Adipocyte (in vitro differentiated cells): ENCODE measurements around the gene SZT2.
"Not testable (repeated sequence)": the region's sequence is repeated elsewhere in the genome, so short reads cannot be mapped to it uniquely, and the experiment has no call there.

ENCODE experiments used
- DNase-seq: peaks from one replicate; pipeline ENCODE4 v3.0.0-alpha.2; 2015; ENCODE audit warnings: low read depth
- H3K27me3 ChIP-seq: replicated peaks from 2 replicates; pipeline ENCODE4 v1.7.0; 2013; ENCODE audit warnings: mild to moderate bottlenecking, low read length, moderate library complexity; ENCODE audit not compliant: control insufficient read depth, insufficient read depth
- H3K36me3 ChIP-seq: 2 replicates; pipeline ENCODE4 v1.7.0; 2013; ENCODE audit warnings: low read length, mild to moderate bottlenecking, moderate library complexity; ENCODE audit not compliant: control insufficient read depth, insufficient read depth, severe bottlenecking
- H3K4me1 ChIP-seq: 2 replicates; pipeline ENCODE4 v1.7.0; 2013; ENCODE audit warnings: mild to moderate bottlenecking, low read length, moderate library complexity; ENCODE audit not compliant: control insufficient read depth, insufficient read depth
- H3K4me3 ChIP-seq: 2 replicates; pipeline ENCODE4 v1.7.0; 2013; ENCODE audit warnings: mild to moderate bottlenecking, low read length, moderate library complexity
- H3K9ac ChIP-seq: 2 replicates; pipeline ENCODE4 v1.7.0; 2013; ENCODE audit warnings: mild to moderate bottlenecking, low read length, moderate library complexity
- H3K9me3 ChIP-seq: 2 replicates; pipeline ENCODE4 v1.7.0; 2013; ENCODE audit warnings: mild to moderate bottlenecking, low read length, moderate library complexity; ENCODE audit not compliant: control insufficient read depth

SZT2 gene

GRCh38 chr1:43365678-43366077 lies 24.0 kb upstream of the SZT2 start:
- no peaks in the 10 kb centered on the region for H3K27me3 ChIP-seq
- H3K9me3 ChIP-seq, result no peaks in the 10 kb centered on the region
- H3K4me1 ChIP-seq, result peaks cover 35% of the 10 kb centered on the region
- no peak for DNase-seq
- H3K9ac ChIP-seq, result peak overlapping the region; percentile 97
- peak overlapping the region; percentile 95 for H3K4me3 ChIP-seq
- H3K36me3 ChIP-seq, result peaks cover 49% of the 10 kb centered on the region

GRCh38 chr1:43366179-43366578 lies 23.5 kb upstream of the SZT2 start:
- DNase-seq, result no peak

GRCh38 chr1:43366601-43367025 lies 23.1 kb upstream of the SZT2 start:
- Histone ChIP-seq H3K36me3 (peaks cover 41% of the 10 kb centered on the region), H3K4me1 (peaks cover 35% of the 10 kb centered on the region), H3K4me3 (peak overlapping the region; percentile 95), H3K9ac (peak overlapping the region; percentile 97), H3K9me3 (no peaks in the 10 kb centered on the region), H3K27me3 (no peaks in the 10 kb centered on the region)
- DNase-seq, result no peak

More at GRCh38 chr1:43366179-43366578, 23.5 kb upstream of the SZT2 start:
- Histone ChIP-seq H3K27me3 (no peaks in the 10 kb centered on the region), H3K4me1 (peaks cover 35% of the 10 kb centered on the region), H3K9ac (peak overlapping the region; percentile 97), H3K9me3 (no peaks in the 10 kb centered on the region), H3K36me3 (peaks cover 46% of the 10 kb centered on the region), H3K4me3 (peak overlapping the region; percentile 95)

- DNase-seq, result peak; percentile 64
- Histone ChIP-seq H3K4me1 (peaks cover 35% of the 10 kb centered on the region), H3K27me3 (no peaks in the 10 kb centered on the region), H3K9me3 (no peaks in the 10 kb centered on the region), H3K36me3 (peaks cover 35% of the 10 kb centered on the region), H3K4me3 (peak overlapping the region; percentile 95), H3K9ac (peak overlapping the region; percentile 97)
Observed at GRCh38 chr1:43367026-43367903, 22.4 kb upstream of the SZT2 start.

- peak; percentile 91 for DNase-seq
- Histone ChIP-seq H3K4me1 (peaks cover 33% of the 10 kb centered on the region), H3K9ac (peak within 1 kb of the TSS; percentile 97), H3K4me3 (peak within 1 kb of the TSS; percentile 95), H3K36me3 (peaks cover 27% of the 10 kb centered on the region), H3K9me3 (no peaks in the 10 kb centered on the region), H3K27me3 (no peaks in the 10 kb centered on the region)
Observed at GRCh38 chr1:43367904-43368645, 21.6 kb upstream of the SZT2 start, which contains the start of gene ELOVL1. Gene ELOVL1, minus strand, starts transcription at chr1:43368011. Its CDS starts 2,402 bp downstream, at chr1:43365609.

GRCh38 chr1:43368646-43369020 lies 21.1 kb upstream of the SZT2 start:
- no peak for DNase-seq
- Histone ChIP-seq H3K27me3 (no peaks in the 10 kb centered on the region), H3K4me1 (peaks cover 35% of the 10 kb centered on the region), H3K9me3 (no peaks in the 10 kb centered on the region), H3K9ac (peak overlapping the region; percentile 86), H3K4me3 (peak overlapping the region; percentile 95), H3K36me3 (peaks cover 21% of the 10 kb centered on the region)

GRCh38 chr1:43369779-43370178 lies 19.9 kb upstream of the SZT2 start:
- not testable (repeated sequence) for H3K36me3 ChIP-seq, H3K27me3 ChIP-seq, H3K9me3 ChIP-seq, DNase-seq, H3K9ac ChIP-seq, H3K4me3 ChIP-seq
- peaks cover 29% of the 10 kb centered on the region for H3K4me1 ChIP-seq

GRCh38 chr1:43370564-43370963 lies 19.1 kb upstream of the SZT2 start:
- no peak for DNase-seq

GRCh38 chr1:43372172-43372571 lies 17.5 kb upstream of the SZT2 start:
- H3K9ac ChIP-seq, result no peak overlapping the region
- DNase-seq, result no peak
- H3K4me1 ChIP-seq, result peaks cover 18% of the 10 kb centered on the region
- no peaks in the 10 kb centered on the region for H3K36me3 ChIP-seq
- H3K27me3 ChIP-seq, result no peaks in the 10 kb centered on the region
- no peak overlapping the region for H3K4me3 ChIP-seq
- H3K9me3 ChIP-seq, result no peaks in the 10 kb centered on the region

More at GRCh38 chr1:43370564-43370963, 19.1 kb upstream of the SZT2 start:
- H3K9me3 ChIP-seq, result no peaks in the 10 kb centered on the region
- peaks cover 29% of the 10 kb centered on the region for H3K4me1 ChIP-seq
- H3K36me3 ChIP-seq, result peaks cover 2% of the 10 kb centered on the region
- H3K4me3 ChIP-seq, result no peak overlapping the region
- H3K9ac ChIP-seq, result no peak overlapping the region
- no peaks in the 10 kb centered on the region for H3K27me3 ChIP-seq

- Histone ChIP-seq H3K36me3 (no peaks in the 10 kb centered on the region), H3K9ac (no peak overlapping the region), H3K9me3 (no peaks in the 10 kb centered on the region), H3K4me1 (peaks cover 17% of the 10 kb centered on the region), H3K4me3 (no peak overlapping the region), H3K27me3 (no peaks in the 10 kb centered on the region)
- DNase-seq, result peak; percentile 63
Observed at GRCh38 chr1:43373066-43373940, 16.4 kb upstream of the SZT2 start.
